T-cell (primary cell): ENCODE data around the gene NAB2. TPM values are rescaled to one million over a fixed set of nuclear protein-coding genes. Genes with fewer than 3 reads are reported as not detected.
A peak's percentile ranks its signal among the peaks of the same experiment; 100 is the strongest.
"Not testable (repeated sequence)": the region's sequence is repeated elsewhere in the genome, so short reads cannot be mapped to it uniquely, and the experiment has no call there.

Experiments
- ATAC-seq, 4 experiments: fragments of 200-7000 bp in 3 of 4; fragments of 150-1000 bp in 1 of 4; cut with Tn5 transposase; replicated peaks in 1 of 4; 1 replicate in 3 of 4; 2 replicates in 1 of 4; pipeline ENCODE4 v1.10.0; 2021; ENCODE audit warnings: moderate library complexity in 3 of 4, mild to moderate bottlenecking in 2 of 4, moderate number of reproducible peaks in 1 of 4
- CTCF ChIA-PET, 2 donors: fragments of 300-600 bp; sonication (Branson Sonifier 250); formaldehyde crosslinking; loops; one replicate each; lab custom pipeline; 2022; ENCODE audit warnings: antibody characterized with exemption in 2 of 2; lab: Charles Lee
- POLR2A ChIA-PET, 2 donors: fragments of 300-600 bp; sonication (Branson Sonifier 250); formaldehyde crosslinking; loops; one replicate each; lab custom pipeline; 2022; ENCODE audit warnings: antibody characterized with exemption in 2 of 2; lab: Charles Lee
- DNase-seq, 35 experiments: peaks; one replicate each; pipeline versions ENCODE4 v3.0.0 to v3.0.0-alpha.2; 2013 to 2023
- H3K27ac ChIP-seq: one replicate; pipeline ENCODE4 v1.5.1; 2013; ENCODE audit warnings: low read length
- H3K27me3 ChIP-seq, 2 experiments: replicated peaks in 1 of 2; 1 replicate in 1 of 2; 2 replicates in 1 of 2; pipeline versions ENCODE4 v1.6.1 to v1.7.0; 2013; ENCODE audit warnings: low read length in 1 of 2, mixed read lengths in 1 of 2; ENCODE audit not compliant: control insufficient read depth in 2 of 2, insufficient read depth in 2 of 2; ENCODE audit errors: extremely low read depth in 1 of 2
- H3K36me3 ChIP-seq, 2 donors: 1 replicate in 1 of 2; 2 replicates in 1 of 2; pipeline versions ENCODE4 v1.6.1 to v1.7.0; 2013; ENCODE audit warnings: low read length in 1 of 2; ENCODE audit not compliant: control insufficient read depth in 2 of 2, insufficient read depth in 1 of 2; ENCODE audit errors: extremely low read depth in 1 of 2
- H3K4me1 ChIP-seq, 2 experiments: 1 replicate in 1 of 2; 2 replicates in 1 of 2; pipeline versions ENCODE4 v1.6.1 to v1.7.0; 2013; ENCODE audit warnings: low read length in 2 of 2, mixed read lengths in 1 of 2; ENCODE audit not compliant: insufficient read depth in 2 of 2, control insufficient read depth in 1 of 2; ENCODE audit errors: extremely low read depth in 1 of 2
- H3K4me3 ChIP-seq, 2 donors: 1 replicate in 1 of 2; 2 replicates in 1 of 2; pipeline versions ENCODE4 v1.5.1 to v1.7.0; 2013; ENCODE audit warnings: mild to moderate bottlenecking in 2 of 2, low read length in 1 of 2, moderate library complexity in 1 of 2; ENCODE audit not compliant: control insufficient read depth in 1 of 2; ENCODE audit errors: extremely low read depth in 1 of 2
- H3K9me3 ChIP-seq: 2 replicates; pipeline ENCODE4 v1.7.0; 2013
- H3K27ac Mint-ChIP-seq, 2 donors: one replicate each; pipeline ENCODE4 v1.8.0; 2020 to 2021; ENCODE audit warnings: mild to moderate bottlenecking in 2 of 2, mixed read lengths in 2 of 2
- H3K27me3 Mint-ChIP-seq, 2 donors: one replicate each; pipeline ENCODE4 v1.8.0; 2021 to 2022; ENCODE audit warnings: mixed read lengths in 2 of 2
- H3K36me3 Mint-ChIP-seq: one replicate; pipeline ENCODE4 v1.8.0; 2021; ENCODE audit warnings: mixed read lengths
- H3K4me1 Mint-ChIP-seq, 3 donors: one replicate each; pipeline ENCODE4 v1.8.0; 2020 to 2022; ENCODE audit warnings: mixed read lengths in 3 of 3, mild to moderate bottlenecking in 1 of 3
- H3K4me3 Mint-ChIP-seq, 3 donors: one replicate each; pipeline ENCODE4 v1.8.0; 2020 to 2022; ENCODE audit warnings: mild to moderate bottlenecking in 3 of 3, mixed read lengths in 3 of 3, moderate library complexity in 3 of 3
- H3K9me3 Mint-ChIP-seq, 3 donors: one replicate each; pipeline ENCODE4 v1.8.0; 2020 to 2022; ENCODE audit warnings: mixed read lengths in 3 of 3
- WGBS: methylation state at CpG from one replicate; pipeline ENCODE4 v1.1.5; 2013; ENCODE audit warnings: missing lambda C conversion rate; ENCODE audit not compliant: insufficient coverage; 5-methylcytosine and 5-hydroxymethylcytosine counted together
- total RNA-seq, 35 experiments: library from RNA in 6 of 35; stranded (reverse) in 6 of 35; fragments of 120-200 nt in 1 of 35; gene quantifications; one replicate each; pipeline versions ENCODE4 v1.2.1 to v1.2.4 and lab custom pipeline; 2013 to 2026

NAB2 gene
- total RNA-seq, 5 donors from 2014 or later (not counting 1 experiment from before 2014, with no cell fraction given), result 4.2 to 21.6 (median 16.9) TPM

DNA sequence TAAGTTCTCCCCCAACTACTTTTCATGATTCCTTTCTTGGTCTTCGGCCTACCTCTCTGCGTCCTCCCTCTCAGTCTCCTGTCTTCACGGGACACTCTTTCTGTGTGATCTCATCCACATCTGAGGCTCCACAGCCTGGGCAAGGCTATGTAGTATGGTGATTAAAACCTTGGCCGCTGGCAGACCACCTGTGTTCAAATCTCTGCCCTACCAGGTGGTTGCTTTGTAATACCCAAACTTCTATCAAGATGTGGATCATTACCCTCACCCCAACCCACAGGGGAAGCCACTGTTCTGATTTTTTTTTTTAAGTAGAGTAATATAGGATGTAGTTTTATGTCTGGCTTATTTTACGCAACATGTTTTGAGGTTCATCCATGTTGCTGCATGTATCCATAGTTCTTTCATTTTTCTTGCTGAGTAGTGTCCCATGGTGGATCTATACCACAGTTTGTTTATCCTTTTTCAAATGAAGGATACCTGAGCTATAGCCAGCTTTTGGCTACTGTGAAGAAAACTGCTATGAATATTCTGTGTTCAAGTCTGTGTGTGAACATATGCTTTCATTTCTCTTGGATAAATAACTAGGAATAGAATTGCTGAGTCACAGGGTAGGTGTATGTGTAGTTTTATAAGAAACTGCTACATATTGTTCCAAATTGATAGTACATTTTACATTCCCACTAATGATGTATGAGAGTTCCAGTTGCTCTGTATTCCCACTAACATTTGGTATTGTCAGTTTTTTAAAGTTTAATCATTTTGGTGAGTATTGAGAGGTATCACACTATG lies 30.6 kb downstream of the NAB2 start:
- no peaks in the 10 kb centered on the region for H3K36me3 Mint-ChIP-seq
- POLR2A ChIA-PET, result no interaction called here
- ATAC-seq (no peak), DNase-seq (no peak)
- Histone ChIP-seq H3K4me3 (no peak overlapping the region), H3K4me1 (no peaks in the 10 kb centered on the region), H3K36me3 (no peaks in the 10 kb centered on the region), H3K27me3 (no peaks in the 10 kb centered on the region), H3K27ac (no peak overlapping the region), H3K9me3 (no peaks in the 10 kb centered on the region)
- no peaks in the 10 kb centered on the region for H3K9me3 Mint-ChIP-seq
- 100% methylated on average over 2 of the region's 5 CpGs for WGBS
- peaks cover 4 to 6% (median 5%) of the 10 kb centered on the region in 3 donors for H3K4me1 Mint-ChIP-seq
- peaks cover 0 to 6% of the 10 kb centered on the region in 2 donors for H3K27me3 Mint-ChIP-seq
- H3K4me3 Mint-ChIP-seq, result no peak overlapping the region
- CTCF ChIA-PET, result interaction anchor here in 1 of 2 donors (0.6 kb wide), 1 partner anchor 123 kb away, joined by 4 read pairs; no protein-coding TSS in a partner anchor
- no peak overlapping the region for H3K27ac Mint-ChIP-seq

DNA sequence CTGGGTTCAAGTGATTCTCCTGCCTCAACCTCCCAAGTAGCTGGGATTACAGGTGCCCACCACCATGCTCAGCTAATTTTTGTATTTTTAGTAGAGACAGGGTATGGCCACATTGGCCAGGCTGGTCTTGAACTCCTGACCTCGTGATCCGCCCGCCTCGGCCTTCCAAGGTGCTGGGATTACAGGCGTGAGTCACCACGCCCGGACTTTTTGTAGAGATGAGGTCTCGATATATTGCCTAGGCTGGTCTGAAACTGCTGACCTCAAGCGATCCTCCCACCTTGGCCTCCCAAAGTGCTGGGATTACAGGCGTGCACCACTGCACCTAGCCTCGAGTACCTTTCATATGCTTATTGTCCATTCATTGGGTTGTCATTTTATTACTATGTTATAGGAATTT lies 31.8 kb downstream of the NAB2 start:
- H3K27me3 ChIP-seq, H3K27me3 Mint-ChIP-seq, H3K9me3 ChIP-seq, H3K27ac ChIP-seq, ATAC-seq, POLR2A ChIA-PET, H3K27ac Mint-ChIP-seq, H3K4me3 Mint-ChIP-seq, H3K36me3 Mint-ChIP-seq, H3K4me1 Mint-ChIP-seq, H3K9me3 Mint-ChIP-seq, H3K36me3 ChIP-seq, DNase-seq, H3K4me1 ChIP-seq, H3K4me3 ChIP-seq: not testable (repeated sequence)
- CTCF ChIA-PET, result interaction anchor here in 1 of 2 donors (1.0 kb wide), 1 partner anchor 51 kb away, joined by 3 read pairs; no protein-coding TSS in a partner anchor
- 84% methylated on average over 8 of the region's 11 CpGs for WGBS

DNA sequence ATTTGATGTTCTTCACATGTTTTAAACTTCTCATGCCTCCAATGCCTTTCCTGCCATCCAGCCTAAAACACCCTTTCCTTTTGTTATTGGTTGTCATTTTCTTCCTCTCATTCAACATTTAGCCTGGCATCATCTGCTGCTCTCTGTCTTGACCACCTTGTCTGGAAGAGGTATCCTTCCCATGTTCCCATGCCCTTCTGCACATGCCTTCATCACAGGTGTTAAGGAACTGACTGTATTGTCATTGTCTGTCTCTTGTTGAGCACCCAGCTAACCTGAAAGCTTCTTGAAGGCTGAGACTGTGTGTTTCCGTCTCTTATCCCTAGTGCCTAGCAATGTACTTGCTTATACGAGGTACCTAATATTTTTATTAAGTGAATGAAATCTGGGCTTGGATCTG lies 34.9 kb downstream of the NAB2 start:
- Mint-ChIP-seq H3K4me3 (no peak overlapping the region), H3K4me1 (peaks cover 8 to 14% (median 10%) of the 10 kb centered on the region in 3 donors), H3K9me3 (no peaks in the 10 kb centered on the region), H3K27me3 (peaks cover 0 to 3% of the 10 kb centered on the region in 2 donors), H3K36me3 (no peaks in the 10 kb centered on the region), H3K27ac (no peak overlapping the region)
- Histone ChIP-seq H3K27me3 (peaks cover 2 to 17% of the 10 kb centered on the region in 2 experiments), H3K9me3 (no peaks in the 10 kb centered on the region), H3K36me3 (no peaks in the 10 kb centered on the region), H3K27ac (no peak overlapping the region), H3K4me1 (peaks cover 3 to 17% of the 10 kb centered on the region in 2 experiments), H3K4me3 (no peak overlapping the region)
- no peak for ATAC-seq
- DNase-seq, result no peak
- no CpG with 5 or more reads among the region's 2 CpGs for whole genome bisulfite sequencing
- POLR2A ChIA-PET, result interaction anchor here in 1 of 2 donors (0.6 kb wide), 2 partner anchors 175 to 356 kb away, joined by 3 to 5 read pairs; partner anchors contain the start of gene ARHGAP9
- CTCF ChIA-PET, result interaction anchor here (0.6 to 2.1 kb wide), 21 partner anchors 11 to 119 kb away, joined by 3 to 26 read pairs (median 4); partner anchors contain the start of genes NEMP1 (in 1 of the 2), SHMT2 (in 1 of the 2), STAT6 (in 1 of the 2) and ZBTB39 (in 1 of the 2)

DNA sequence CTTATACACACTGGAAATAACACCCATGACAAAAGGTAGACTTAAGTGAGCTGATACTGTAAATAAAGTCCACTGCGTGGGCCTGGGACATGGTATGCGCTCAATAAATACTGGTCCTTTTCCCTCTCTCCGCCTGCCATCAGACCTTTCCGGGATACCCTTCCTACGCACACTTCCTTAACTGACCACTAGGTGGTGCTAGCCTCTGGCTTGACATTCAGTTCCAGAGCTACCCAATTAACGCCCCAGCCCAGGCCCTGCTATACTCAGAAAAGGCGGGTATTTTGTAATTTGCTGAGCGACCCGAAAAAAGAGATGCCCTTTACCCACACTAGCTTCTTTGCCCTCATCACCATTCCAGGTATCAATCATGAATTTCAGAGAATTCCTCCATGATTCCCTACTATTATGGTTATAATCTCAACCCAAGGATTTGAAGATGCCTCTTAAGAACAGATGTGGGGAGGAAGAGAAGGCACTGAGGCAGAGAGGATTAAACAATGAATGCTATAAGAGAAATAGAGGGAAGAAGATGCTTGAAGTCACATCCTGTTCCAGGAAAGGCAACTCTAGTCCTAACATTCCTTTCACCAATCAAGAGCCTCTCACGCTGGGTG lies 35.5 kb downstream of the NAB2 start:
- H3K27ac Mint-ChIP-seq, result peak overlapping the region in 1 of 2 donors; percentile 3
- peaks cover 2 to 21% of the 10 kb centered on the region in 2 experiments for H3K27me3 ChIP-seq
- peaks cover 8 to 14% (median 10%) of the 10 kb centered on the region in 3 donors for H3K4me1 Mint-ChIP-seq
- H3K9me3 ChIP-seq, result no peaks in the 10 kb centered on the region
- peaks cover 3 to 22% of the 10 kb centered on the region in 2 experiments for H3K4me1 ChIP-seq
- peaks cover 0 to 3% of the 10 kb centered on the region in 2 donors for H3K27me3 Mint-ChIP-seq
- no peak overlapping the region for H3K27ac ChIP-seq
- no peak overlapping the region for H3K4me3 Mint-ChIP-seq
- H3K9me3 Mint-ChIP-seq, result no peaks in the 10 kb centered on the region
- H3K36me3 Mint-ChIP-seq, result no peaks in the 10 kb centered on the region
- WGBS, result 11% methylated on average over 5 of the region's 10 CpGs
- POLR2A ChIA-PET, result no interaction called here
- no peaks in the 10 kb centered on the region for H3K36me3 ChIP-seq
- no peak overlapping the region for H3K4me3 ChIP-seq
- ATAC-seq (peak; percentile 44 to 59 (median 57)), DNase-seq (peak; percentile 37 to 89 (median 64))
- CTCF ChIA-PET, result interaction anchor here (0.5 to 2.1 kb wide), 20 partner anchors 9 to 407 kb away, joined by 3 to 26 read pairs (median 3); partner anchors contain the start of genes NEMP1 (in 1 of the 2), SHMT2 (in 1 of the 2) and STAT6 (in 1 of the 2)

DNA sequence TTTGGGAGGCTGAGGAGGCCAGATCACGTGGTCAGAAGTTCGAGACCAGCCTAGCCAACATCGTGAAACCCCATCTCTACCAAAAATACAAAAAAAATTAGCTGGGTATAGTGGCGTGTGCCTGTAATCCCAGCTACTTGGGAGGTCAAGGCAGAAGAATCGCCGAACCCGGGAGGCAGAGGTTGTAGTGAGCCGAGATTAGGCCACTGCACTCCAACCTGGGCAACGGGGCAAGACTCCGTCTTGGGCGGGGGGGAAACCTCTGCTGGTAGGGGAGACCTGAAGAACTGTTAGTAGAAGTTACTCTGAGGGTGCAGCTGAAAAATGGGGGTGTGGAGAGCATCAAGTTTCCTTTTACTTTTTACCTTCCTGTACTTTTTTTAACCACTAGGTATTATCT lies 37.1 kb downstream of the NAB2 start:
- no peak overlapping the region for H3K27ac Mint-ChIP-seq
- no peaks in the 10 kb centered on the region for H3K36me3 ChIP-seq
- peak overlapping the region in 2 of 3 donors; percentile 13 to 88 for H3K4me3 Mint-ChIP-seq
- CTCF ChIA-PET, result interaction anchor here in 1 of 2 donors (0.6 to 1.6 kb wide), 5 partner anchors 14 to 117 kb away, joined by 3 to 7 read pairs (median 4); no protein-coding TSS in a partner anchor
- H3K4me1 ChIP-seq, result peaks cover 3 to 23% of the 10 kb centered on the region in 2 experiments
- DNase-seq, result no peak
- peaks cover 2 to 21% of the 10 kb centered on the region in 2 experiments for H3K27me3 ChIP-seq
- ATAC-seq, result no peak
- no peak overlapping the region for H3K27ac ChIP-seq
- H3K9me3 Mint-ChIP-seq, result no peaks in the 10 kb centered on the region
- WGBS, result 100% methylated on average over 1 of the region's 11 CpGs
- no peak overlapping the region for H3K4me3 ChIP-seq
- POLR2A ChIA-PET, result no interaction called here
- H3K4me1 Mint-ChIP-seq, result peaks cover 8 to 18% (median 15%) of the 10 kb centered on the region in 3 donors
- H3K9me3 ChIP-seq, result no peaks in the 10 kb centered on the region
- H3K36me3 Mint-ChIP-seq, result no peaks in the 10 kb centered on the region
- H3K27me3 Mint-ChIP-seq, result peaks cover 0 to 3% of the 10 kb centered on the region in 2 donors

DNA sequence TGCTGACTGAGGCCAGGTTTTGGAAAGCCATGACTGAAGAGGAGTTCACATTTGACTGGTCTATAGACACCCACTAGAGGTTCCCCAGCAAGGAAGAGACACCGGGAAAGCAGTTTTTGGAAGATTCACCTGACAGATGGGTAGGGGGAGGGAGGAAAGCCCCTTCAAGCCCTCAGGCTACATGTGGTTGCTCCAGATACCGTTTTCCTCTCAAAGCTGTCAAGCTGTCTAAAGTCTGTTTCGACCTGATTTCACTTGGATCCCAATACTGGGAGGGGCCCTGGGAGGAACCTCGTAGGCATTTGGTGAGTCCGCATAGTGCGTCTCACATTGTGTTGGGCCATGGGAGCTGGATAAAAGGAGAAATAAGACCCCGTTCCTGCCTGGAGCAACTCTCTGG lies 37.6 kb downstream of the NAB2 start:
- ATAC-seq, result no peak
- Histone ChIP-seq H3K27me3 (peaks cover 2 to 21% of the 10 kb centered on the region in 2 experiments), H3K36me3 (no peaks in the 10 kb centered on the region), H3K4me1 (peaks cover 3 to 23% of the 10 kb centered on the region in 2 experiments), H3K4me3 (no peak overlapping the region), H3K9me3 (no peaks in the 10 kb centered on the region), H3K27ac (no peak overlapping the region)
- DNase-seq, result no peak
- no peaks in the 10 kb centered on the region for H3K36me3 Mint-ChIP-seq
- peaks cover 8 to 18% (median 15%) of the 10 kb centered on the region in 3 donors for H3K4me1 Mint-ChIP-seq
- CTCF ChIA-PET, result interaction anchor here in 1 of 2 donors (1.0 to 1.6 kb wide), 2 partner anchors 47 to 56 kb away, joined by 3 to 7 read pairs; no protein-coding TSS in a partner anchor
- POLR2A ChIA-PET, result interaction anchor here in 1 of 2 donors (0.6 kb wide), 1 partner anchor 13 kb away, joined by 6 read pairs; no protein-coding TSS in a partner anchor
- H3K27ac Mint-ChIP-seq, result peak overlapping the region in 1 of 2 donors; percentile 65
- H3K9me3 Mint-ChIP-seq, result no peaks in the 10 kb centered on the region
- WGBS, result 85% methylated on average over 7 of the region's 7 CpGs
- H3K27me3 Mint-ChIP-seq, result peaks cover 0 to 3% of the 10 kb centered on the region in 2 donors
- H3K4me3 Mint-ChIP-seq, result peak overlapping the region; percentile 13 to 88 (median 47)
